ENCODE results near the gene ABCC6. TPM values are rescaled to one million over a fixed set of nuclear protein-coding genes. Genes with fewer than 3 reads are reported as not detected.
"Not testable (repeated sequence)": the region's sequence is repeated elsewhere in the genome, so short reads cannot be mapped to it uniquely, and the experiment has no call there.

ABCC6 gene
- total and polyA plus RNA-seq, 2 experiments from 2014 or later = 7.1 to 10.0 TPM

DNA sequence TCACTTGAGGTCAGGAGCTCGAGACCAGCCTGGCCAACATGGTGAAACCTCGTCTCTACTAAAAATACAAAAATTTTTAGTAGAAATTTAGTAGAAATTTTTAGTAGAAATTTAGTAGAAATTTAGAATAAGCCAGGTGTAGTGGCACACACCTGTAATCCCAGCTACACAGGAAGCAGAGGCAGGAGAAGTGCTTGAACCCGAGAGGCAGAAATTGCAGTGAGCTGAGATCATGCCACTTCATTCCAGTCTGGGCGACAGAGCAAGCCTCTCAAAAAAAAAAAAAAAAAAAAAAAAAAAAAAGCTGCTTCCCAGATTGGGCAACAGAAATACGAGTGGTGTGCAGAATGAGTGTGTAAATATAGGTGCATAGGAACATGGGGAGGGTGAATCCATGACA lies 4.5 kb downstream of the ABCC6 start:
- not testable (repeated sequence) for H3K27ac ChIP-seq; DNase-seq (ENCODE audit: low read depth in 1 of 2, low spot score in 1 of 2); H3K4me1 ChIP-seq (ENCODE audit: low read depth); H3K27me3 ChIP-seq; H3K36me3 ChIP-seq; H3K9me3 ChIP-seq (ENCODE audit: low read depth); H3K4me3 ChIP-seq

DNA sequence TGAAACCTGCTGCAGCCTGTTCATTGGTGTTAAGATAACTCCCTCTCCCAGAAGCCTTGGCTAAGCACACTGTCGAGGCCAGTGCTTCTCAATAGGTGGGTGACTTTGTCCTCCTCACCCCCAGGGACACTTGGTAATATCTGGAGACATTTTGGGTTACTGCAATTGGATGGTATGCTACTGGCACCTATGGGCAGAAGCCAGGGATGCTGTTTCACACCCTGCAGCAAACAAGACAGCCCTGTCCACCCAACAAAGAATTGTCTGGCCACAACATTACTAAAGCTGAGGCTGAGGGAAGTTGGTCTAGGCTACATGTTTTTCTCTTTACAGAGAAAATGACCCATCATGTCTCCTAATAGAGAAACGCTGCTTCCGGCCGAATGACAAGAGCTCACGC lies 4.9 kb downstream of the ABCC6 start:
- H3K4me3 ChIP-seq; H3K9me3 ChIP-seq (ENCODE audit: low read depth); H3K27me3 ChIP-seq; DNase-seq (ENCODE audit: low read depth in 1 of 2, low spot score in 1 of 2); H3K36me3 ChIP-seq; H3K27ac ChIP-seq; H3K4me1 ChIP-seq (ENCODE audit: low read depth): not testable (repeated sequence)

DNA sequence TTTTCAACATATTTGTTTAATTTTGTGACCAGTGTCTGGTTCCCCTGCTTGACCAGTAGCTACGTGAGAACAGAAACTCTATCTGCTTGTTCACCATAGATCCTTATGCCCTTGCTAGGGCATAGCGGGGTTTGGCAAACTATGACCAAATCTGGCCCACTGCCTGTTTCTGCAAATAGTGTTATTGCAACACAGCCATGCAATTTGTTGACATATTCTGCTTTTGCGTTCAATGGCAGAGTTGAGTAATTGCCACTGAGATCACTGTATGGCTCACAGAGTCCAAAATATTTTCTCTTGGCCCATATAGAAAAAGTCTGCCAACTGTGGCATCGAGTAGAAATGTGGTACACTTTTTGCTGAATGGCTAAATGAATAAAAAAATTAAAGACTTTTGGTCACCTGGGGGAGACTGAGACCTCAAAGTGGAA lies 9.4 kb downstream of the ABCC6 start:
- H3K4me1 ChIP-seq (ENCODE audit: low read depth); H3K36me3 ChIP-seq; H3K9me3 ChIP-seq (ENCODE audit: low read depth); H3K4me3 ChIP-seq; H3K27ac ChIP-seq; H3K27me3 ChIP-seq: not testable (repeated sequence)
- DNase-seq (ENCODE audit: low read depth in 1 of 2, low spot score in 1 of 2) = peak in 1 of 2 donors; percentile 65

DNA sequence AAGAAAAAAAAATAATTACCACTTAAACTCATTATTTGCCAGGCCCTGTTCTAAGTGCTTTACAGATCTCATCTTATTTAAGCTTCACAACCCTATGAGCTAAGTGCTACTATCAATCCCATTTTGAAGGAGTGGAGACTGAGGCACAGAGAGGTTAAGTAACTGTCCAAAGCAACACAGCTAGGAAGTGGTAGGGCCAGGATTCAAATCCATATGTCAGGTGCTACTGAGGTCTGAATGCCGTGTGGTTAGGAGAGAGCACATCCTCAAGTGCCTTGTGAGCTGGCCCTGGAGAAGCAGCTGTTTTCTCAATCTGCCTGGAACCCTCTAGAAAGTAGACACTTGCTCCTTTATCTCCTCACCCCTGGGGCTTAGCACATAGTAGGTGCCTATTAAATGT lies 11.9 kb downstream of the ABCC6 start:
- H3K4me3 ChIP-seq; H3K36me3 ChIP-seq; DNase-seq (ENCODE audit: low read depth in 1 of 2, low spot score in 1 of 2); H3K27ac ChIP-seq; H3K4me1 ChIP-seq (ENCODE audit: low read depth); H3K27me3 ChIP-seq; H3K9me3 ChIP-seq (ENCODE audit: low read depth): not testable (repeated sequence)

- DNase-seq (ENCODE audit: low read depth in 1 of 2, low spot score in 1 of 2); H3K27ac ChIP-seq; H3K36me3 ChIP-seq; H3K9me3 ChIP-seq (ENCODE audit: low read depth); H3K4me3 ChIP-seq; H3K4me1 ChIP-seq (ENCODE audit: low read depth); H3K27me3 ChIP-seq: not testable (repeated sequence)
Observed at GRCh38 chr16:16208461-16208860, 14.8 kb downstream of the ABCC6 start.

DNA sequence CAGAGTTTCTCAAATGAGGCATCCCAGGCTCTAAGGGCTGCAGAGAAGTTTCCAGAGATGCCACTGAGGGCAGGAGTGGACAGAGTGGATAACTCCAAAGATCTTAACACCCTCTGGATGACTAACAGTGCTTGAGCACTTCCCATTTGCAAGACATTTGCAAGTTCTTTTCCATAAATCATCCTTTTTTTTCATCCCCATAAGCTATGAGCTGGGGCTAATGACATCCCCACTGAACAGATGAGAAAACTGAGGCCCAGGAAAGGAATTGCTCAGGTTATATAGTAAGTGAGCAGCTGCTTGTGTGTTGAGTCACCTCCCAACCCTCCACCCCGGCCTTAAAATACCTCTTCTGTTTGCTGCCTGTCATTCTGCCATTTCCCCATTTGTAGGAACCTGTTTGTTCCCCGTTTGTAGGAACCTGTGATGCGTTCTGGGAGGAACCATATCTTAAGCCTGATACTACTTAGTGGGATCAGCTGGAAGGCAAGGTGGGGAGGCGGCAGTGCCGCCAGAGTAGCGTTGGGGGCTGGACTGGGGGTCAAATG lies 15.4 kb downstream of the ABCC6 start:
- not testable (repeated sequence) for H3K27me3 ChIP-seq, H3K4me3 ChIP-seq

GRCh38 chr16:16207097-16207786 lies 16.1 kb downstream of the ABCC6 start:
- H3K27ac ChIP-seq; H3K4me1 ChIP-seq (ENCODE audit: low read depth); DNase-seq (ENCODE audit: low read depth in 1 of 2, low spot score in 1 of 2); H3K36me3 ChIP-seq; H3K4me3 ChIP-seq; H3K9me3 ChIP-seq (ENCODE audit: low read depth); H3K27me3 ChIP-seq: not testable (repeated sequence)

More for the DNA sequence above, 15.4 kb downstream of the ABCC6 start:
- DNase-seq (ENCODE audit: low read depth in 1 of 2, low spot score in 1 of 2); H3K27ac ChIP-seq; H3K9me3 ChIP-seq (ENCODE audit: low read depth); H3K36me3 ChIP-seq; H3K4me1 ChIP-seq (ENCODE audit: low read depth): not testable (repeated sequence)

DNA sequence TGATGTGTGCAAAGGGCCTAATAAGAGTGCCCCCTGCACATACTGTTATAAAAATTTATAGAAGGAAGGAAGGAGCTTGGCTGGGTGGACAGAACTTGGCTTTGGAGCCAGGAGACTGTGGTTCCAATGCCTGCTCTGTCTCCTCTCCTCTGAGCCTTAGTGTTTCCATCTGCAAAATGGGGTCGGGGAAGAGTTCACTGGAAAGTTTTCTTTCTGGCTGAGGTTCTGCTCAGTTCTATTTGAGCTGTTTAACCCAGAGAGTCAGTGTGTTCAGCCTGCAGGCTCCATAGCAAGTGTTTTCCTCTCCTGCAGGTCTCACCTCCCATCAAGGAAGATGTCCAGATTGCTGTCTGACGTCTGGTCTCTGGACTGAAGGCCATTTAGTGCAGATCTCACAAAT lies 17.4 kb downstream of the ABCC6 start:
- not testable (repeated sequence) for DNase-seq (ENCODE audit: low read depth in 1 of 2, low spot score in 1 of 2); H3K4me1 ChIP-seq (ENCODE audit: low read depth); H3K27me3 ChIP-seq; H3K4me3 ChIP-seq; H3K27ac ChIP-seq; H3K9me3 ChIP-seq (ENCODE audit: low read depth); H3K36me3 ChIP-seq

DNA sequence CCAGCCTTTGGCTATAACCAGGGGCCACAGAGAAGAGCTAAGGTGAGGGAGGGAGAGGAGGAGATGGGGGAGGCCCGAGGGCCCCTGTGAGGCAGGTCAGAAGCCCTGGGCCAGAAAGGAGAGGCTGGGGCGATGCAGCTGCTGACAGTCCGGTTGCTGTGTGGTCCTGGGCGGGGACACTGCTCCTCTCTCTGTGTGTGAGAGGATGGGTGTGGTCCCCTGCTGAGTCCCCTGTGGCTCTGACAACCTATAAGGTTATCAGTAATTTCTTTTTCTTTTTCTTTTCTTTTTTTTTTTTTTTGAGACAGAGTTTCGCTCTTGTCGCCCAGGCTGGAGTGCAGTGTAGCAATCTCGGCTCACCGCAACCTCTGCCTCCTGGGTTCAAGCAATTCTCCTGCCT lies 18.7 kb downstream of the ABCC6 start:
- H3K36me3 ChIP-seq; DNase-seq (ENCODE audit: low read depth in 1 of 2, low spot score in 1 of 2); H3K27ac ChIP-seq; H3K27me3 ChIP-seq; H3K4me1 ChIP-seq (ENCODE audit: low read depth); H3K4me3 ChIP-seq; H3K9me3 ChIP-seq (ENCODE audit: low read depth): not testable (repeated sequence)

GRCh38 chr16:16203494-16203893 lies 19.8 kb downstream of the ABCC6 start:
- H3K9me3 ChIP-seq (ENCODE audit: low read depth) = not testable (repeated sequence)

More at GRCh38 chr16:16203494-16203893, 19.8 kb downstream of the ABCC6 start:
- not testable (repeated sequence) for H3K4me1 ChIP-seq (ENCODE audit: low read depth); H3K4me3 ChIP-seq; H3K27me3 ChIP-seq; H3K36me3 ChIP-seq; H3K27ac ChIP-seq; DNase-seq (ENCODE audit: low read depth in 1 of 2, low spot score in 1 of 2)

Measured in cardiac muscle cell (in vitro differentiated cells and primary cell).